NCI-H524 (cell line): ENCODE measurements around the gene KIAA0513.
"Not testable (repeated sequence)": the region's sequence is repeated elsewhere in the genome, so short reads cannot be mapped to it uniquely, and the experiment has no call there.

Source experiments
- DNase-seq, 2 experiments: peaks; one replicate each; lab custom pipeline; 2025; lab: John Stamatoyannopoulos, UW

Gene KIAA0513

DNA sequence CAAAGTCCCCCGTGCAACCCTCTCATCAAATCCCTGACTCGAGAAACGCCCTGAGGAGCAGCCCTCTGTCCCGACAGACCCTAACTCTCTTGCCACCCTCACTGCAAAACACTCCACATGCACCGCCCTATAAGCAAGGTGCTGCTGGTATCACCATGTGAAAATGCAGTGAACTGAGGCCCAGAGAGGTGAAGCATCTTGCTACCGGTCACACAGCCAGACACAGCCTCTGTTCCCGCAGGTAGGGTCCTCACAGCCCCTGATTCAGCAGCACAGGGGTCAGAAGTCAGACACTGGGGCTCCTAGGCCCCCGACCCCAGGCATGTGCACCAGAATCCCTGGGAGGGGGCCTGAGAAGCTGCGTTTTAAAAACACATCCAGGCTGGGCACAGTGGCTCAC lies 83.6 kb downstream of the KIAA0513 start:
- DNase-seq: no peak

DNA sequence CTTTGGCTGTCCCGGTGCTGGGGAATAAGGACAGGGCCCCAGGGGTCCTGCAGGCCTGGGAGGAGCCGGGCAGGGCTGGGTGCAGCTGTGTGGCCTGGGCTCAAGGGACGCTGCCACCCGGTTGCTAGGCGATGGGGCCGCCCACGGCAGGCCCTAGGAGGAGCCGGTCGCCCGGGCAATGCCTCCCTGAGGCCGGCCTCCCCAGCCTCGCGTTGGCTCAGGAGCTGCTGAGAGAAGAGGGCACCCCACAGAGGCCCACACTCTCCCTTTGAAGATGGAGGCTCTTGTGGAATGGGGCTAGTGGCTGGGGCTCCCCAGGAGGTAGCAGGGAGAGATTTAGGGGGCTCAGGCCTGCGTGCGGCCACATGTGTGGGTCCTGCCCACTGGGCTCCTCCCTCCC lies 84.8 kb downstream of the KIAA0513 start, which contains the start of gene CIBAR2:
Gene CIBAR2 (minus strand): TSS at position 109 of the 400 bp plus-strand sequence. CDS start 120 bp downstream, outside the sequence.
- DNase-seq: peak in 1 of 2 experiments; percentile 54

DNA sequence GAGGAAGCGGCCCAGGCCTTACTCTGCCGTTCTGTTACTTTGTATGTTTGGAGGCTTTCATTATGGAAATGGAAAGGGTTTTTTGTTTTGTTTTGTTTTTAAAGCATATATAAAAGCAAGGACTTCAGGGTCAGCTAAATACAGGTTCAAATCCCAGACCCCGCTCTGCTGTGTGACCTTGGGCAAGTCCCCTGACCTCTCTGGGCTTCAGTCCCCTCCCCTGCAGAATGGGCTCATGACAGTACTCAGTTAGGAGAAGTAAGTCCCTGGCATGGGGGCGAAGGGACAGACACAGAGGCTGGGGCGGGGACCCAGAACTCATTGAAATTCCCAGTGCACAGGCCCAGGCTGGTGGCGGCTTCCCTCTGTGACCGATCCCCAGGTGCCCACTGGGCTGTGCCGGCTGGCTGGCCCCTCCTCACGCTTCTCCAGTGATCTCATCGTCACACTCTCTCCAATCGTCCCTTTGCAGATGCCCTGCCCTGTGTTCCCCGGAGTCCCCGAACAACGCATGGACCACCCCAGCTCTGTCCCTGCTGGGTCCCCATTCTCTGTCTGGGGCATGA lies 85.7 kb downstream of the KIAA0513 start:
- DNase-seq: no peak

DNA sequence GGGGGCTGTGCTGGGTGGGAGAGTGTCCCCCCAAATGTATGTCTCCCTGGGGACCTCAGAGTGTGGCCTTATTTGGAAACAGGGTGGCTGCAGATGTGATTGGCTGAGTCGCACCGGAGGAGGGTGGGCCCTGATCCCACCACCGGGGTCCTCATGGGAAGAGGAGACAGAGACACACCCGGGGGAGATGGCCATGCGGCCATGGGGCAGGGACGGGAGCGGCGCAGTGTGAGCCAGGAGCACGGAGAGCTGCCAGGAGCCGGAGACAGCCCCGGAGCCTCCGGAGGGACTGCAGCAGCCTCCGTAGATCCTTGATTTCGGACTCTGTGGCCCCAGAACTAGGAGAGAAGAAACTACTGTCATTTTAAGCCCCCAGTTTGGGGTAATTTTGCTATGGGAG lies 86.3 kb downstream of the KIAA0513 start:
- no peak for DNase-seq

GRCh38 chr16:85114909-85115567 lies 87.4 kb downstream of the KIAA0513 start:
- peak; percentile 84 to 90 for DNase-seq

DNA sequence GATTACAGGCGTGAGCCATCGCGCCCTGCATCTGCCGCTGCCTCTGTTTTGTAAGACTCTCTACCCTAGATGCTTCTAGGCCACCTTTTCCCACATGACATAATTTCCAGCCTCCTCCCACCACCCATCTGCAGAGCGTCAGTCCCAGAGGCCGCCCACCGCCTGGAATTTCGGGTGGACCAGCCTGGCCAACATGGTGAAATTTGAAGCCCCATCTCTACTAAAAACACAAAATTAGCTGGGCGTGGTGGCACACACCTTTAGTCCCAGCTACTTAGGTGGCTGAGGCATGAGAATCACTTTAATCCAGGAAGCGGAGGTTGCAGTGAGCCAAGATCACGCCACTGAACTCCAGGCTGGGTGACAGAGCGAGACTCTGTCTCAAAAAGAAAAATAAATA lies 89.8 kb downstream of the KIAA0513 start:
- no peak for DNase-seq

DNA sequence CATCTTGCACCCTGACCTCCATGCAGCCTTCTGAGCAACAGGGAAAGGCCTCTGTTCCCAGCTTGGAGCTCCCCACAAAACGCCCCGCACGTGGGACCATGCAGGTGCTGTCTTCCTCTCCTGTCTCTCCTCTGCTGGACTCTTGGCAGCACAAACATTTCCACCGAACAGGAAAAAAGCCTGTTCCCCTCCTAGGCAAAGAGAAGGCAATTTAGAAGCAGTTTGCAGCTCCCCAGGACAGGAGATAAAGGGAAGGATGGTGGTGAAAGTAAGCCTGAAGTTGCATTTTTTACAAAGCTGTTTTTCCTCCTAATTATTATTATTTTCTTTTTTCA lies 92.4 kb downstream of the KIAA0513 start:
- no peak for DNase-seq

DNA sequence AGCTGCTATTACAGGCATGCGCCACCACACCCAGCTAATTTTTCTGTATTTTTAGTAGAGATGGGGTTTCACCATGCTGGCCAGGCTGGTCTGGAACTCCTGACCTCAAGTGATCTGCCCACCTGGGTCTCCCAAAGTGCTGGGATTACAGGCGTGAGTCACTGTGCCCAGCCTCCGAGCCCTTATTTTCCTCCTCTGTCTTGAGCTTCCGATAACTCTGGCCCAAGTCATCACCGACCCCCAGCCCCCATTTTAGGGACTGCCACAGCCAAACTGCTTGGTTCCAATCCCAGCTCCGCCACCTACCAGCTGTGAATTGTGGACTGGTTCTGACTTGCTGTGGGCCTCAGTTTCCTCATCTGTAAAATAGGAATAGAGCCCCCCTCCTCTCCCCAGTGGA lies 95.8 kb downstream of the KIAA0513 start:
- not testable (repeated sequence) for DNase-seq

DNA sequence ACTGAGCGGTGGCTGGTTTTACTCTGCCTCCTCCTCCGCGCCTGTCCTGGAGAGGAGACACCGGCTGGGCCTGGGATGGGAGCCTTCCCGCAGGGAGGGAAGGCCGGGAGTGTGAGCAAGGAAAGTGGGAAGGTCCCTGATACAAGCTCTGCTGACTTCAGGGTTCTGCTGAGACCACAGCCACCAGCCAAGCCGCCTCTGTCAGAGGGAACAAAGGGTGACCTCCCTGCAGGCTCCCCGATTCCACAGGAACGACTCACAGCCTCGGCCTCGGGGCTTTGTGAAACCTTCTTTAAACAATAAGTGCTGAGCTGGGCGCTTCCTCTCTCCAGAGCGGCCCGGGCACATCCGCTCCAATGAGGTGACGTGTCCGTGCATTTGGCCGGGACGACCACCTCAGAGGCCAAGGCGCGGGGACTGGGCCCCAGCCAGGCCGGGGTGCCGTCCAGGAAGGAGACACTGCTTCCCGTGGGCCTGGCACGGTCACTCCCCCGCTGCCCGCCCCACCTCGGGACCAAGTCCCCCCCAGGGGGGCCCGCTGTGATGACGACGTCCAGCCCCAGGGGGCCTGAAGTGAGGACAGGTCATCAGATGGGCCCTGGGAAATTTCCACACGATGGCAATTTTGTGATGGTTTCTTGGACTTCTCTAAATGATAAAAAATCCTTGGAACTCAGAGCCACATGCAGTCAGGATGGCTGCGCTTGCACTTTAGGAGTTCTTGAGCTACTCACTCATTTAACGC lies 96.5 kb downstream of the KIAA0513 start:
- no peak for DNase-seq

DNA sequence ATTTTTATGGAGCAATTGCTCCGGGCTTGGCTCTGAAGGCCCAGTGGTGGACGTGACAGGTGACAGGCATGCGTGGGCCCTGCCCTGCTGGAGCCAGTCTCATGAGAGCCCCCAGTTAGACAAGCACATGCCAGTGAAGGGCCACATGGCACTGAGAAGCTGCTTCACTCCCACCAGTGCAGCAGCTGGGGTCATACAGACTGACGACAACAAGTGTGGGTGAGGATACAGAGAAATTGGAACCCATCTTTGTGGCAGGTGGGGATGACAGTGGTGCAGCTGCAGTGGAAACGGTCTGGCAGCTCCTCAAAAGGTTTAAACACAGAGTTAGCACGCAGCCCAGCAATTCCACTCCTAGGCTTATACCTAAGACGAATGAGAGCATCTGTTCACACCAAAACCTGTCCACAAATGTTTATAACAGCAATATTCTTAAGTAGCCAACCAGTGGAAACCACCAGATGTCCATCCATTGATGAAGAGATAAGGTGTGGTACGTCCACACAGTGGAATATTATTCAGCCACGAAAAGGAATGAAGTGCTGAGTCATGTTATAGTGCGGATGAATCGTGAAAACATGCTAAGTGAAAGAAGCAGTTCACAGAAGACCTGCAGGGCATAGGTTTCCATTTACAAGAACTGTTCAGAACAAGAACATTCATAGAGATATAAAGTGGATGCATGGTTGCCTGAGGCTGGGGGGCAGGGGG lies 97.2 kb downstream of the KIAA0513 start:
- peak; percentile 86 to 90 for DNase-seq

GRCh38 chr16:85125570-85126393 lies 98.2 kb downstream of the KIAA0513 start:
- DNase-seq: no peak

DNA sequence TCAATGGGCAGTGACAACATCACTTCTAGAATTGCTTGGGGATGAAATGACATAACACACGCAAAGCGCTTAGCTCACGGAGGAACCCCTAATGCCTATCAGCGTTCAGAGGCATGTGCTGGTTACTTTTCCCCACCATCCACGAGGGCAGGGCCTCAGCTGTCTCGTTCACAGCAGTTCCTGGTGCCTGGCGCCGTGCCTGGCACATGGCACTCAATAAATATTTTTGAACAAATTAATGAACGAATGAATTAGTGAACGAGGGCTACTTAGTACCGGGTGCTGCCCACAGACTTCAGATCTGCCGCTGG lies 98.8 kb downstream of the KIAA0513 start:
- DNase-seq: no peak

DNA sequence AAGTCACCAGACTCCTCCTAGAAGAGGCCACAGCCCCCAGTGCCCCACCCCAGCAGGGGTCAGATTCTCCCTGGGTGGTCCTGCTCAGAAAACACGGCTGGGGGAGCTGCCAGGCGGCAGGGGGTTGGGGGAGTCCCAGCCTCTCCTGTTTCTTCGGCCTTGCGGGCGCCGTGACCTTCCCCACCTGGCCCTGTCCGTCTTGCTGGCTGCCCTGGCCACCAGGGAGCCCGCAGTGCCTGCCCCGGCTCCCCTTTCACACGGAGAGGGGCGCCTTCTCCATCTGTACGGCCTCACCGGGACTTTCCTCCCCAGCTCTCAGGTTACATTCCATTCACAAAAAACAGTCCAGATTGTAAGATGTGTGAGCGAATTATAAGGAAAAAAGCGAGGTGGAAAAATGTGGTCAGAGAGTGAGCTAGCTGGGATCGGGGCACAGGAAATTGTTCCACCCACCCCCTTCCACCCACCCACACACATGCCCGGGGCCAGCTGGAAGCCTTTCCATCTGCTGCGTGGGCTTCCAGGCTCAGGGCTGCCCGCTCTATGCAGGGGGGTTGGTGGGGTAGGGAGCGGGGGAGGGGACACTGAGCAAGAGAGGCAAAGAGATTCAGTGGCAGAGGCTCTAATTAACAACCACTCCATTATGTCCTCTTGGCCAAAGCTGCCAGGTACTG lies 99.2 kb downstream of the KIAA0513 start:
- DNase-seq: peak; percentile 79 to 89

DNA sequence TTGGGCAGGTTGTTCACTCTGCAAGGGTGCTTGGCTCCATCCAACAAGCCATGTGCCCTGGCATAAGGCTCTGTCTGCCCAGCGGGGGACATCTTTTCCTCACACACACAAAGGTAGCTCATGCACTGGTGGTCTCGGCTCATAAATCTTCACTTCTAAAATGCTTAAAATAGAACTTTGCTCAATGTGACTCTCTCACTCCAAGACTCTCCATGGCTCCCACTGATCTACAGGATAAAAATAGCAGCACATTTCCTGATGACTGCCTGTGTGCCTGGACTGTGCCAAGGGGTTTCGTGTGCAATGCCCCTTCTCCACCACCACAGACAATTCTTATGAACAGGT lies 99.8 kb downstream of the KIAA0513 start:
- no peak for DNase-seq

DNA sequence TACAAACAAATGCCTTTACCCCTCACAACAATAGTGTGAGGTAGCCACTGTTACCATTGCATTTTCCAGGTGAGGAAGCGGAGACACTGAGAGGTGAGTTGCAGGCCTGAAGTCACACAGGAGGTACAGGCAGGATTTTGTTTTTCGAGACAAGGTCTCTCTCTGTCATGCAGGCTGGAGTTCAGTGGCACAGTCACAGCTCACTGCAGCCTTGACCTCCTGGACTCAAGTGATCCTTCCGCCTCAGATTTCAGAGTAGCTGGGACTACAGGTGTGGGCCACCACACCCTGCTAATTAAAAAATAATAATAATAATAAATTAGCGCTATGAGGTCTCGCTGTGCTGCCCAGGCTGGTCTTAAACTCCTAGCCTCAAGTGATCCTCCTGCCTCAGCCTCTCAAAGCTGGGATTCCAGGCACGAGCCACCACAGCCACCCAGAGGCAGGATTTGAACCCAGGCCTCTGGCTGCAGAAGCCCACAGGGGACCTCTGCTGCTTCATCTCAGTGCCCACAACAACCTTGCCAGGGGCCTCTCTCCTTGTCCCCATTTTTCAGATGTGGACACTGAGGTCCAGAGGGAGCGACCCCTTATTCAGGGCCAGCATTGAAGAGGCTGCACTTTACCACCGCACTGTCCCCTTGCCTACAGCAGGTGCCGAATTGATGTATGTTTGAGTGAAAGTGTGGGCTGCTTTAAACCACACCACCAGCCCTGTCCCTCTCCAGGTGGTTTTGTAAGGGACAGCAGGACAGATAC lies 100.7 kb downstream of the KIAA0513 start:
- no peak for DNase-seq

- no peak for DNase-seq
Observed at GRCh38 chr16:85129876-85130704, 102.5 kb downstream of the KIAA0513 start.

GRCh38 chr16:85130705-85131028 lies 103.1 kb downstream of the KIAA0513 start:
- DNase-seq: no peak

- no peak for DNase-seq
Observed at GRCh38 chr16:85132456-85133289, 105.1 kb downstream of the KIAA0513 start.

- DNase-seq: no peak
Observed at GRCh38 chr16:85133290-85133599, 105.7 kb downstream of the KIAA0513 start.
